HL-60 (cell line): Measurements from ENCODE around the gene EMID1.

ENCODE experiments used
- POLR2AphosphoS5 ChIP-seq: IDR thresholded peaks from 2 replicates; pipeline ENCODE4 v1.6.1; 2012; ENCODE audit warnings: low read depth
- TF ChIP-seq, protein P1 (sequence below): IDR thresholded peaks from one replicate; pipeline ENCODE4 v1.5.1; 2011; ENCODE audit warnings: low read length, control low read depth, inconsistent platforms; ENCODE audit not compliant: insufficient read depth
- TF ChIP-seq, protein P2 (sequence below): IDR thresholded peaks from 2 replicates; pipeline ENCODE4 v1.6.1; 2012; ENCODE audit warnings: low read depth; ENCODE audit not compliant: insufficient replicate concordance

DNA sequence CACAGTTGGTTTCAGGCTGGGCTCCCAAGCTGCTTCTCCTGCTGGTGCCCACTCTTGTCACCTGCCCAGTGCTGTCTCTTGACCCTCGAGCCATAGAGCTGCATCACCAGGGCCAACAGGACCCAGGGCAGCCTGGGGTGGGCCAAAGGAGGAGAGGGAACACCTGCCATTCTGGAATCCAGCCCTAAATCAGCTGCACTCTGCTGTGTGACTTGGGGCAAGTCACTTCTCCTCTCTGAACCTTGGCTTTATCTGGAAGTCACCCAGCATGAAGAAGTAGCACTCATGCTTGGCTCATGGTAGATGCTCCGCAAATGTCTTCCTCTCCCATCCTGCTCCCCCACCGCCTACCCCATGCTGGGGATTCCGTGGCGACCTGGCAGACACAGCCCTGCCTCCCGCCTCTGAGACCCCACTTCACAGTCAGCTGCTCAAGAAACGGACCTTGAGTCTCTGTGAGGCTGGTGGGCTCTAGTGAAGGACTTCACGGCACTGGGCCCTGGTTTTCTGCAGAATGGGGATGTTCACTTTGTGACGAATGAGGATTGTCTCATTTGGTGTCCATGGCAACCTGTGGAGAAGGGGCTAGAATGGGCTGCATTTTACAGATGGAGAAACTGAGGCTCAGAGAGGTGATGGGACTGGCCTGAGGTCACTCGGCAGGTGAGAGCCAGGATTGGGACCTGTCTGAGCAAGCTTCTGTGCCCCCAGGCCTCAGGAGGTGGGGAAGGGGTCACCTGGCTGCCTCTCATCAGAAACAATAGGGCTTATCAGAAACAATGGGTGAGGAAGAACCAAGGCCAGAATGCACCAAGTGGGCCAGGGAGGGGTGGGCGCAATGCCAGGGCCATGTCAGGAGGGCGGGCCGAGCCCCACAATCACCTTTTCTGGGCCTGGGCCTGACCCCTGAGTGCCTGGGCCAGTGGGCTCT is 12.4 kb downstream of the EMID1 start:
- TF ChIP-seq, protein P1, sequence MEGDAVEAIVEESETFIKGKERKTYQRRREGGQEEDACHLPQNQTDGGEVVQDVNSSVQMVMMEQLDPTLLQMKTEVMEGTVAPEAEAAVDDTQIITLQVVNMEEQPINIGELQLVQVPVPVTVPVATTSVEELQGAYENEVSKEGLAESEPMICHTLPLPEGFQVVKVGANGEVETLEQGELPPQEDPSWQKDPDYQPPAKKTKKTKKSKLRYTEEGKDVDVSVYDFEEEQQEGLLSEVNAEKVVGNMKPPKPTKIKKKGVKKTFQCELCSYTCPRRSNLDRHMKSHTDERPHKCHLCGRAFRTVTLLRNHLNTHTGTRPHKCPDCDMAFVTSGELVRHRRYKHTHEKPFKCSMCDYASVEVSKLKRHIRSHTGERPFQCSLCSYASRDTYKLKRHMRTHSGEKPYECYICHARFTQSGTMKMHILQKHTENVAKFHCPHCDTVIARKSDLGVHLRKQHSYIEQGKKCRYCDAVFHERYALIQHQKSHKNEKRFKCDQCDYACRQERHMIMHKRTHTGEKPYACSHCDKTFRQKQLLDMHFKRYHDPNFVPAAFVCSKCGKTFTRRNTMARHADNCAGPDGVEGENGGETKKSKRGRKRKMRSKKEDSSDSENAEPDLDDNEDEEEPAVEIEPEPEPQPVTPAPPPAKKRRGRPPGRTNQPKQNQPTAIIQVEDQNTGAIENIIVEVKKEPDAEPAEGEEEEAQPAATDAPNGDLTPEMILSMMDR = no peak
- TF ChIP-seq POLR2AphosphoS5 = no peak
- TF ChIP-seq, protein P2, sequence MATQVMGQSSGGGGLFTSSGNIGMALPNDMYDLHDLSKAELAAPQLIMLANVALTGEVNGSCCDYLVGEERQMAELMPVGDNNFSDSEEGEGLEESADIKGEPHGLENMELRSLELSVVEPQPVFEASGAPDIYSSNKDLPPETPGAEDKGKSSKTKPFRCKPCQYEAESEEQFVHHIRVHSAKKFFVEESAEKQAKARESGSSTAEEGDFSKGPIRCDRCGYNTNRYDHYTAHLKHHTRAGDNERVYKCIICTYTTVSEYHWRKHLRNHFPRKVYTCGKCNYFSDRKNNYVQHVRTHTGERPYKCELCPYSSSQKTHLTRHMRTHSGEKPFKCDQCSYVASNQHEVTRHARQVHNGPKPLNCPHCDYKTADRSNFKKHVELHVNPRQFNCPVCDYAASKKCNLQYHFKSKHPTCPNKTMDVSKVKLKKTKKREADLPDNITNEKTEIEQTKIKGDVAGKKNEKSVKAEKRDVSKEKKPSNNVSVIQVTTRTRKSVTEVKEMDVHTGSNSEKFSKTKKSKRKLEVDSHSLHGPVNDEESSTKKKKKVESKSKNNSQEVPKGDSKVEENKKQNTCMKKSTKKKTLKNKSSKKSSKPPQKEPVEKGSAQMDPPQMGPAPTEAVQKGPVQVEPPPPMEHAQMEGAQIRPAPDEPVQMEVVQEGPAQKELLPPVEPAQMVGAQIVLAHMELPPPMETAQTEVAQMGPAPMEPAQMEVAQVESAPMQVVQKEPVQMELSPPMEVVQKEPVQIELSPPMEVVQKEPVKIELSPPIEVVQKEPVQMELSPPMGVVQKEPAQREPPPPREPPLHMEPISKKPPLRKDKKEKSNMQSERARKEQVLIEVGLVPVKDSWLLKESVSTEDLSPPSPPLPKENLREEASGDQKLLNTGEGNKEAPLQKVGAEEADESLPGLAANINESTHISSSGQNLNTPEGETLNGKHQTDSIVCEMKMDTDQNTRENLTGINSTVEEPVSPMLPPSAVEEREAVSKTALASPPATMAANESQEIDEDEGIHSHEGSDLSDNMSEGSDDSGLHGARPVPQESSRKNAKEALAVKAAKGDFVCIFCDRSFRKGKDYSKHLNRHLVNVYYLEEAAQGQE = no peak
